ENCODE measurements around the gene KRTAP10-5. TPM values are rescaled to one million over a fixed set of nuclear protein-coding genes. Genes with fewer than 3 reads are reported as not detected.
A peak's percentile ranks its signal among the peaks of the same experiment; 100 is the strongest.
"Not testable (repeated sequence)": the region's sequence is repeated elsewhere in the genome, so short reads cannot be mapped to it uniquely, and the experiment has no call there.

The KRTAP10-5 gene
- total RNA-seq, 1 experiment from 2014 or later = not detected

- TF ChIP-seq ZBTB33 (IDR thresholded peaks at IDR 0.05; ENCODE audit: extremely low read depth, insufficient replicate concordance, low read length) (no peak), YY1 (IDR thresholded peaks at IDR 0.05; ENCODE audit: extremely low read depth, insufficient replicate concordance, low read depth, low read length) (no peak), JUND (IDR thresholded peaks at IDR 0.05) (no peak), ATF3 (IDR thresholded peaks at IDR 0.05) (no peak), SP1 (IDR thresholded peaks at IDR 0.05; ENCODE audit: low read depth) (no peak), POLR2A (IDR thresholded peaks at IDR 0.05; ENCODE audit: borderline replicate concordance, extremely low read depth, insufficient read depth, insufficient read length) (no peak), CTCF (IDR thresholded peaks at IDR 0.05 in 2 of 3, conservative IDR thresholded peaks at IDR 0.05 in 1 of 3; ENCODE audit: borderline replicate concordance in 1 of 3, insufficient read depth in 1 of 3, low read depth in 2 of 3, low read length in 2 of 3) (no peak), POLR2AphosphoS5 (IDR thresholded peaks at IDR 0.05; ENCODE audit: low read depth, low read length) (no peak), SRF (IDR thresholded peaks at IDR 0.05; ENCODE audit: low read depth) (no peak)
- TF ChIP-seq, protein P1, sequence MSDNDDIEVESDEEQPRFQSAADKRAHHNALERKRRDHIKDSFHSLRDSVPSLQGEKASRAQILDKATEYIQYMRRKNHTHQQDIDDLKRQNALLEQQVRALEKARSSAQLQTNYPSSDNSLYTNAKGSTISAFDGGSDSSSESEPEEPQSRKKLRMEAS (IDR thresholded peaks at IDR 0.05) = no peak
- Histone ChIP-seq H3K4me2 (ENCODE audit: low read length) (no peak within 1 kb of the TSS), H3K36me3 (ENCODE audit: control insufficient read depth in 1 of 2, insufficient read depth in 2 of 2, low read length in 2 of 2) (no peaks in the 10 kb centered on the region), H3K4me3 (replicated peaks in 1 of 2; ENCODE audit: low read depth in 1 of 2, low read length in 2 of 2) (no peak within 1 kb of the TSS), H3K9me3 (ENCODE audit: control insufficient read depth in 1 of 2, insufficient read depth in 1 of 2, low read depth in 1 of 2, low read length in 2 of 2) (no peaks in the 10 kb centered on the region), H3K79me2 (ENCODE audit: insufficient read depth, low read length) (no peaks in the 10 kb centered on the region), H3K4me1 (ENCODE audit: control insufficient read depth in 1 of 2, insufficient read depth in 2 of 2, low read length in 2 of 2) (no peaks in the 10 kb centered on the region; a peak in 1 of 4 replicates), H2AFZ (ENCODE audit: low read depth, low read length, poor library complexity, severe bottlenecking) (no peak within 1 kb of the TSS), H3K27me3 (ENCODE audit: insufficient read depth, low read length) (no peaks in the 10 kb centered on the region), H3K9me2 (ENCODE audit: insufficient read depth) (no peaks in the 10 kb centered on the region), H4K20me1 (ENCODE audit: insufficient read depth) (no peaks in the 10 kb centered on the region), H3K9ac (ENCODE audit: low read length) (no peak within 1 kb of the TSS), H3K27ac (ENCODE audit: low read depth, low read length) (no peak within 1 kb of the TSS)
- ChIA-PET CTCF (no interaction called here), POLR2A (no interaction called here), RAD21 (ENCODE audit: low non-redundant PET in 1 of 2, low total read pairs in 2 of 2, uncharacterized antibody in 2 of 2, unreplicated experiment in 2 of 2) (no interaction called here)
- BruUV-seq (replicated peaks) = no TSS peak
- intact Hi-C loops (cut with micrococcal nuclease) = no loop called here
- ATAC-seq (no peak), DNase-seq (ENCODE audit: low read depth, low spot score) (no peak)
Observed at GRCh38 chr21:44592446-44593311, 12.3 kb upstream of the KRTAP10-5 start, which contains the start of gene KRTAP10-6. TSS of gene KRTAP10-6 (minus strand) at chr21:44592505. CDS start at chr21:44592484, 21 bp downstream.

DNA sequence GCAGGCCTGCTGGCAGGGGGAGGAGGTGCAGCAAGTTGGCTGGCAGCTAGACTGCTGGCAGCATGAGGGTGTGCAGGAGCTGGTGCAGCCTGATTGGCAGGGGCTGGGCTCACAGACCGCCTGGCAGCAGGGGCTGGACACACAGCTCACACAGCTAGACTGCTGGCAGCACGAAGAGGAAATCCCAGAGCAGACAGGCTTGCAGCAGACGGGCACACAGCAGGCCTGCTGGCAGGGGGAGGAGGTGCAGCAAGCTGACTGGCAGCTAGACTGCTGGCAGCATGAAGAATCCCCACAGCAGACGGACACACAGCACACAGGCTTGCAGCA lies 11.4 kb upstream of the KRTAP10-5 start:
- H3K27me3 ChIP-seq (ENCODE audit: insufficient read depth, low read length); DNase-seq (ENCODE audit: low read depth, low spot score); H4K20me1 ChIP-seq (ENCODE audit: insufficient read depth); CTCF ChIA-PET; H3K4me3 ChIP-seq (replicated peaks in 1 of 2; ENCODE audit: low read depth in 1 of 2, low read length in 2 of 2); H3K36me3 ChIP-seq (ENCODE audit: control insufficient read depth in 1 of 2, insufficient read depth in 2 of 2, low read length in 2 of 2); H3K4me2 ChIP-seq (ENCODE audit: low read length); BruUV-seq (replicated peaks); H3K79me2 ChIP-seq (ENCODE audit: insufficient read depth, low read length); intact Hi-C loops (cut with micrococcal nuclease); H3K4me1 ChIP-seq (ENCODE audit: control insufficient read depth in 1 of 2, insufficient read depth in 2 of 2, low read length in 2 of 2); H3K9ac ChIP-seq (ENCODE audit: low read length); POLR2A ChIA-PET; RAD21 ChIA-PET (ENCODE audit: low non-redundant PET in 1 of 2, low total read pairs in 2 of 2, uncharacterized antibody in 2 of 2, unreplicated experiment in 2 of 2); H2AFZ ChIP-seq (ENCODE audit: low read depth, low read length, poor library complexity, severe bottlenecking); H3K9me2 ChIP-seq (ENCODE audit: insufficient read depth); H3K27ac ChIP-seq (ENCODE audit: low read depth, low read length); H3K9me3 ChIP-seq (ENCODE audit: control insufficient read depth in 1 of 2, insufficient read depth in 1 of 2, low read depth in 1 of 2, low read length in 2 of 2): not testable (repeated sequence)
- ATAC-seq = peak; percentile 30
